Suprapubic skin (tissue), 4 donors: ENCODE measurements around the gene SIPA1L3. TPM values are rescaled to one million over a fixed set of nuclear protein-coding genes. Genes with fewer than 3 reads are reported as not detected.

Source experiments
- DNase-seq, 2 donors: peaks; one replicate each; pipeline ENCODE4 v3.0.0-alpha.2; 2019; ENCODE audit warnings: low spot score in 2 of 2
- H3K27ac ChIP-seq: fragments of 200-600 bp; sonication (generic); one replicate; pipeline ENCODE4 v1.5.1; 2019
- H3K27me3 ChIP-seq: fragments of 200-600 bp; sonication (generic); one replicate; pipeline ENCODE4 v1.5.1; 2019
- H3K36me3 ChIP-seq: fragments of 200-600 bp; sonication (generic); one replicate; pipeline ENCODE4 v1.5.1; 2019
- H3K4me1 ChIP-seq: fragments of 200-600 bp; sonication (generic); one replicate; pipeline ENCODE4 v1.5.1; 2019
- H3K4me3 ChIP-seq: fragments of 200-600 bp; sonication (generic); one replicate; pipeline ENCODE4 v1.5.1; 2019; ENCODE audit warnings: mild to moderate bottlenecking
- H3K9me3 ChIP-seq: fragments of 200-600 bp; sonication (generic); one replicate; pipeline ENCODE4 v1.5.1; 2019
- CTCF ChIP-seq, 2 donors: fragments of 200-600 bp in 1 of 2; fragments of 450-650 bp in 1 of 2; sonication (generic) in 1 of 2; IDR thresholded peaks; one replicate each; pipeline ENCODE4 v1.5.1; 2016 to 2019; ENCODE audit warnings: antibody characterized with exemption in 2 of 2, mild to moderate bottlenecking in 1 of 2, moderate library complexity in 1 of 2
- EP300 ChIP-seq: sonication (generic); formaldehyde crosslinking; IDR thresholded peaks from one replicate; pipeline ENCODE4 v1.6.1; 2017; ENCODE audit warnings: antibody characterized with exemption
- POLR2A ChIP-seq, 2 donors: fragments of 450-650 bp; IDR thresholded peaks; one replicate each; pipeline ENCODE4 v1.6.1; 2017; ENCODE audit warnings: antibody characterized with exemption in 2 of 2, mild to moderate bottlenecking in 2 of 2, moderate library complexity in 2 of 2
- POLR2AphosphoS5 ChIP-seq, 3 donors: sonication (generic); formaldehyde crosslinking; IDR thresholded peaks; one replicate each; pipeline ENCODE4 v1.6.1; 2017; ENCODE audit warnings: antibody characterized with exemption in 3 of 3
- whole genome bisulfite sequencing: methylation state at CpG from one replicate; pipeline ENCODE4 v1.1.5; 2018; 5-methylcytosine and 5-hydroxymethylcytosine counted together
- total RNA-seq, 4 donors: library from RNA; depleted of rRNA; stranded (reverse); fragments of >200 nt; gene quantifications; one replicate each; pipeline ENCODE4 v1.1.0, GENCODE V29; 2016

Gene SIPA1L3
- total RNA-seq, 4 donors from 2014 or later, result 52.6 to 92.1 (median 81.8) TPM

GRCh38 chr19:37936886-37937285, 29.9 kb downstream of the SIPA1L3 start:
- TF ChIP-seq POLR2AphosphoS5 (IDR thresholded peaks at IDR 0.05) (no peak), POLR2A (IDR thresholded peaks at IDR 0.05) (no peak), CTCF (IDR thresholded peaks at IDR 0.05) (no peak), EP300 (no peak)
- 96% methylated on average over 2 of the region's 2 CpGs for WGBS

GRCh38 chr19:37938353-37938752, 31.3 kb downstream of the SIPA1L3 start:
- WGBS, result 100% methylated on average over 1 of the region's 1 CpG
- Histone ChIP-seq H3K4me3 (no peak overlapping the region), H3K27me3 (no peaks in the 10 kb centered on the region), H3K4me1 (peaks cover 11% of the 10 kb centered on the region), H3K36me3 (no peaks in the 10 kb centered on the region), H3K27ac (no peak overlapping the region), H3K9me3 (no peaks in the 10 kb centered on the region)
- no peak for TF ChIP-seq POLR2A (IDR thresholded peaks at IDR 0.05)
- no peak for TF ChIP-seq EP300
- no peak for TF ChIP-seq CTCF (IDR thresholded peaks at IDR 0.05)
- TF ChIP-seq POLR2AphosphoS5 (IDR thresholded peaks at IDR 0.05), result no peak
- no peak for DNase-seq

More at GRCh38 chr19:37936886-37937285, 29.9 kb downstream of the SIPA1L3 start:
- Histone ChIP-seq H3K27ac (no peak overlapping the region), H3K9me3 (no peaks in the 10 kb centered on the region), H3K4me3 (no peak overlapping the region), H3K4me1 (peaks cover 26% of the 10 kb centered on the region), H3K36me3 (no peaks in the 10 kb centered on the region), H3K27me3 (no peaks in the 10 kb centered on the region)
- DNase-seq, result peak in 1 of 2 donors; percentile 4

- WGBS, result 84% methylated on average over 12 of the region's 12 CpGs
- no peaks in the 10 kb centered on the region for H3K36me3 ChIP-seq
- no peaks in the 10 kb centered on the region for H3K9me3 ChIP-seq
- H3K27me3 ChIP-seq, result no peaks in the 10 kb centered on the region
- DNase-seq, result no peak
- H3K4me1 ChIP-seq, result no peaks in the 10 kb centered on the region
- H3K27ac ChIP-seq, result no peak overlapping the region
- TF ChIP-seq CTCF (IDR thresholded peaks at IDR 0.05) (no peak), POLR2A (IDR thresholded peaks at IDR 0.05) (no peak), POLR2AphosphoS5 (IDR thresholded peaks at IDR 0.05) (no peak), EP300 (no peak)
- no peak overlapping the region for H3K4me3 ChIP-seq
Measured at GRCh38 chr19:37941782-37942515, 34.9 kb downstream of the SIPA1L3 start.

- no peak for TF ChIP-seq POLR2AphosphoS5 (IDR thresholded peaks at IDR 0.05)
- no peak for TF ChIP-seq EP300
- no peak for TF ChIP-seq POLR2A (IDR thresholded peaks at IDR 0.05)
- TF ChIP-seq CTCF (IDR thresholded peaks at IDR 0.05), result no peak
- Histone ChIP-seq H3K27me3 (no peaks in the 10 kb centered on the region), H3K36me3 (no peaks in the 10 kb centered on the region), H3K27ac (no peak overlapping the region), H3K4me3 (no peak overlapping the region), H3K4me1 (no peaks in the 10 kb centered on the region), H3K9me3 (no peaks in the 10 kb centered on the region)
- WGBS, result 82% methylated on average over 6 of the region's 6 CpGs
- DNase-seq, result peak in 1 of 2 donors; percentile 21
Measured at GRCh38 chr19:37942516-37942902, 35.5 kb downstream of the SIPA1L3 start.

GRCh38 chr19:37943480-37943879, 36.5 kb downstream of the SIPA1L3 start:
- TF ChIP-seq CTCF (IDR thresholded peaks at IDR 0.05) (no peak), POLR2A (IDR thresholded peaks at IDR 0.05) (no peak), POLR2AphosphoS5 (IDR thresholded peaks at IDR 0.05) (no peak)
- Histone ChIP-seq H3K4me1 (no peaks in the 10 kb centered on the region), H3K27me3 (no peaks in the 10 kb centered on the region), H3K27ac (no peak overlapping the region), H3K36me3 (no peaks in the 10 kb centered on the region), H3K9me3 (no peaks in the 10 kb centered on the region), H3K4me3 (no peak overlapping the region)
- DNase-seq, result no peak
- 87% methylated on average over 5 of the region's 5 CpGs for WGBS
